Fibroblast of skin of left biceps (primary cell): ENCODE measurements around the gene MEPCE.

Experiments used
- DNase-seq, 2 experiments: peaks; one replicate each; pipeline ENCODE4 v3.0.0-alpha.2; 2013; ENCODE audit warnings: low read depth in 2 of 2

MEPCE gene

GRCh38 chr7:100406767-100407166 lies 22.9 kb upstream of the MEPCE start:
- no peak for DNase-seq

GRCh38 chr7:100407285-100408180 lies 22.1 kb upstream of the MEPCE start:
- peak in 1 of 2 experiments; percentile 29 for DNase-seq

- no peak for DNase-seq
Measured at GRCh38 chr7:100411101-100411500, 18.5 kb upstream of the MEPCE start.

- DNase-seq, result no peak
Measured at GRCh38 chr7:100413346-100413745, 16.3 kb upstream of the MEPCE start.

- no peak for DNase-seq
Measured at GRCh38 chr7:100413889-100414288, 15.7 kb upstream of the MEPCE start.

- no peak for DNase-seq
Measured at GRCh38 chr7:100415448-100415847, 14.2 kb upstream of the MEPCE start.

GRCh38 chr7:100418930-100419659 lies 10.5 kb upstream of the MEPCE start:
- no peak for DNase-seq

- DNase-seq, result no peak
Measured at GRCh38 chr7:100419660-100420226, 9.9 kb upstream of the MEPCE start.

- DNase-seq, result no peak
Measured at GRCh38 chr7:100423315-100423714, 6.3 kb upstream of the MEPCE start.

- no peak for DNase-seq
Measured at GRCh38 chr7:100425347-100425746, 4.3 kb upstream of the MEPCE start.

- no peak for DNase-seq
Measured at GRCh38 chr7:100426516-100426915, 3.1 kb upstream of the MEPCE start.

GRCh38 chr7:100427762-100428198 lies 1.9 kb upstream of the MEPCE start:
- no peak for DNase-seq

GRCh38 chr7:100428199-100428966 lies 1.2 kb upstream of the MEPCE start, which contains the start of gene ZCWPW1:
ZCWPW1 (minus strand) TSS chr7:100428703; CDS start chr7:100420649, 8,054 bp downstream.
- DNase-seq, result peak; percentile 95

GRCh38 chr7:100428967-100429636 lies 529 bp upstream of the MEPCE start:
- DNase-seq, result peak; percentile 99

GRCh38 chr7:100430493-100431285 lies 1.1 kb downstream of the MEPCE start:
- no peak for DNase-seq

- DNase-seq, result no peak
Measured at GRCh38 chr7:100431286-100431735, 1.7 kb downstream of the MEPCE start.

- no peak for DNase-seq
Measured at GRCh38 chr7:100432053-100432452, 2.4 kb downstream of the MEPCE start.

GRCh38 chr7:100432621-100433275 lies 3.1 kb downstream of the MEPCE start:
- DNase-seq, result no peak

- DNase-seq, result no peak
Measured at GRCh38 chr7:100433276-100433591, 3.6 kb downstream of the MEPCE start.
